ENCODE data around the gene TLX2. TPM values are rescaled to one million over a fixed set of nuclear protein-coding genes. Genes with fewer than 3 reads are reported as not detected.
A peak's percentile ranks its signal among the peaks of the same experiment; 100 is the strongest.

The TLX2 gene
- total and polyA plus RNA-seq, 2 of the 13 experiments (the other 11 are each of a cell fraction or from before 2014, with no cell fraction given): 0.05 to 0.20 TPM

- no peak for TF ChIP-seq ZNF431 (CRISPR knock-in tag; IDR thresholded peaks at IDR 0.05; ENCODE audit: borderline replicate concordance, low read depth)
- no peak for TF ChIP-seq HNRNPUL1 (IDR thresholded peaks at IDR 0.05; ENCODE audit: low read depth, low read length)
- TF ChIP-seq MAFK (conservative IDR thresholded peaks at IDR 0.05 in 1 of 2, IDR thresholded peaks at IDR 0.05 in 1 of 2; ENCODE audit: low read length in 2 of 2): no peak
- peak; percentile 60; the same call in 1 of the 2 replicates for TF ChIP-seq TIGD3 (CRISPR knock-in tag; IDR thresholded peaks at IDR 0.05; ENCODE audit: borderline replicate concordance)
- TF ChIP-seq EHMT2 (IDR thresholded peaks at IDR 0.05; ENCODE audit: borderline replicate concordance, low read depth, low read length): no peak
- TF ChIP-seq ZNF20 (CRISPR knock-in tag; IDR thresholded peaks at IDR 0.05): peak; percentile 62; the same call in 1 of the 2 replicates
- no peak; the same call in 1 of the 2 replicates for TF ChIP-seq ZIK1 (CRISPR knock-in tag; IDR thresholded peaks at IDR 0.05; ENCODE audit: borderline replicate concordance, low read depth)
- TF ChIP-seq AHDC1 (CRISPR knock-in tag; IDR thresholded peaks at IDR 0.05; ENCODE audit: borderline replicate concordance): peak; percentile 79
- no peak for TF ChIP-seq SKIL (CRISPR knock-in tag; IDR thresholded peaks at IDR 0.05; ENCODE audit: borderline replicate concordance)
- TF ChIP-seq NCOR1 (IDR thresholded peaks at IDR 0.05; ENCODE audit: borderline replicate concordance, low read length): no peak
- TF ChIP-seq THYN1 (CRISPR knock-in tag; IDR thresholded peaks at IDR 0.05; ENCODE audit: borderline replicate concordance, low read depth): no peak
- no peak for TF ChIP-seq GFI1 (CRISPR knock-in tag; IDR thresholded peaks at IDR 0.05; ENCODE audit: borderline replicate concordance)
- peak; percentile 57 for TF ChIP-seq ZNF724P (CRISPR knock-in tag; IDR thresholded peaks at IDR 0.05; ENCODE audit: borderline replicate concordance)
- no peak for TF ChIP-seq SNRNP70 (IDR thresholded peaks at IDR 0.05; ENCODE audit: low read depth, low read length)
- TF ChIP-seq MLLT10 (CRISPR knock-in tag; IDR thresholded peaks at IDR 0.05): no peak
- no peak for TF ChIP-seq MYPOP (CRISPR knock-in tag; IDR thresholded peaks at IDR 0.05)
- no peak for TF ChIP-seq PHB2 (IDR thresholded peaks at IDR 0.05; ENCODE audit: partially characterized antibody)
Observed at GRCh38 chr2:74481961-74482800, 32.1 kb upstream of the TLX2 start (continued).

Measured in HepG2 (cell line).